ENCODE data around the gene ATXN7L1. TPM values are rescaled to one million over a fixed set of nuclear protein-coding genes. Genes with fewer than 3 reads are reported as not detected.

ATXN7L1 gene
- total and polyA plus RNA-seq, 4 donors: 7.1 to 11.0 (median 8.5) TPM

DNA sequence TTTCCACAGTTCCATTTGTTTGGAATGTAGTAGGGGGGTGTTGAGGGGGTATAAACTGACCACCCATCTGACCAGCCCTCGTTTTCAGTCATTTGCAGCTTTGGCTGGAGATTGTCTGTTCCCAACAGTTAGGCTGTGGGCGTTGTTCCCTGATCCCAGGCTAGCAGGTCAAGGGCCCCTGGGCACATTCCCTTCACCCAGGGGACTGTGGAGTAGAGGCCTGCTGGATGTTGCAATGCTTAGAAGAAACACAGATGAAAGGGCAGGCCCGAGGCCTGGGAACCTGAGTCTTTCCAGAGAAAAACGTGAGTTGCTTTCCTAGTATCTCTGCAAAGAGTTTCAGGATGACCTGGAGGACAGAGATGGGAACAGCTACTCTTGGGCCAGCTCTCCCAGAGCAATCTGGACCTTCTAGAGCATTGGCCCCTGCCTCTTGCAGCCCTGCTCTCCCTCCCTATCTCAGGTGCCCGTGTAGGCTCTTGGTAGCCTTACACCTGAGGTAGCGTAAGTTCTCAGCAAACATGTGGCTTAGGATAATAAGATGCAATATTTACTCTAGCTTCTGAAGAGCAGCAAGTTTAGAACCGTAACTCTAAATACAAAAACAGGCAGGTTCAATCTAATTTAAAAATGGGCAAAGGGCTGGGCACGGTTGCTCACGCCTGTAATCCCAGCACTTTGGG is 195.8 kb downstream of the ATXN7L1 start:
- H3K36me3 ChIP-seq (ENCODE audit: control insufficient read depth, insufficient read depth, low read length): no peaks in the 10 kb centered on the region
- 85% methylated on average over 6 of the region's 9 CpGs for WGBS (ENCODE audit: insufficient coverage)
- no peaks in the 10 kb centered on the region for H3K27me3 ChIP-seq (ENCODE audit: control insufficient read depth, insufficient read depth, low read length)
- peaks cover 13% of the 10 kb centered on the region for H3K4me1 ChIP-seq (ENCODE audit: control insufficient read depth, insufficient read depth, low read length)
- no peaks in the 10 kb centered on the region for H3K9me3 ChIP-seq (ENCODE audit: control insufficient read depth, insufficient read depth, low read length)
- no peak overlapping the region for H3K4me3 ChIP-seq (ENCODE audit: low read depth, low read length)
- no peak overlapping the region for H3K27ac ChIP-seq (ENCODE audit: low read depth, low read length)
- DNase-seq (ENCODE audit: low read depth in 4 of 6, low spot score in 6 of 6): no peak

DNA sequence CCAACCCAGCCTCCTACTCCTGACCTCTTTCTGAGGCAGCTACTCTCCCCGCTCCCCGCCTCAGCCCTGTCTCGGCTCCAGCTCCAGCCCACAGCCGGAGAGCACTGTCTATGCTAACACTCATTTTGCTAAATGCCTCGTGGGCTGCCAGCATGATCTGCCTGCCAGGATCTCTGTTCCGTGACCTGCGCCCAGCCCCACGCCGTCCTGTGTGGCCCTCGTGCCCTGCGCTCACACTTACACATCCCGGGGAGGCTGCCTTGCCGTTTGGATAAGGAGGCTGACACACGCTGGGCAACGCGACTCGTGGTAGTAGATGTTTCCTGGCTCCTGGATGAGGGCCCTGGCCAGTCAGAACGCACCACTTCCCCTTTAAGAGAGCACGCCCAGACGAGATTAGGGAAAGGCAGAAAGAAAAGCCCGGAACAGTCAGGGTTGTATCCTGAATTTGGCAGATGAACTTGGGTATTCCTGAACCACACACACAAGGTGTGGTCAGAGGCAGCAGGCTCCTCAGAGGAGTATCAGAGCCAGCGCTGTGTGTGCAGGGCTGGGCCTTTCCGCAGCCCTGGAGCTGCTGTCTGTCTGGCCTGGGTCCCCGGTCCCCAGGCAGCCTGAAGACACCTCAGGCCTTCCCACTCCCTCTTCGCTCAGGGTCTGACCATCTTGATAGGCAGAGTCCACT is 197.4 kb downstream of the ATXN7L1 start:
- Histone ChIP-seq H3K4me3 (ENCODE audit: low read depth, low read length) (no peak overlapping the region), H3K27me3 (ENCODE audit: control insufficient read depth, insufficient read depth, low read length) (no peaks in the 10 kb centered on the region), H3K4me1 (ENCODE audit: control insufficient read depth, insufficient read depth, low read length) (peaks cover 13% of the 10 kb centered on the region), H3K36me3 (ENCODE audit: control insufficient read depth, insufficient read depth, low read length) (no peaks in the 10 kb centered on the region), H3K27ac (ENCODE audit: low read depth, low read length) (no peak overlapping the region), H3K9me3 (ENCODE audit: control insufficient read depth, insufficient read depth, low read length) (no peaks in the 10 kb centered on the region)
- DNase-seq (ENCODE audit: low read depth in 4 of 6, low spot score in 6 of 6): peak in 1 of 6 donors; percentile 61
- 60% methylated on average over 23 of the region's 25 CpGs for WGBS (ENCODE audit: insufficient coverage)

DNA sequence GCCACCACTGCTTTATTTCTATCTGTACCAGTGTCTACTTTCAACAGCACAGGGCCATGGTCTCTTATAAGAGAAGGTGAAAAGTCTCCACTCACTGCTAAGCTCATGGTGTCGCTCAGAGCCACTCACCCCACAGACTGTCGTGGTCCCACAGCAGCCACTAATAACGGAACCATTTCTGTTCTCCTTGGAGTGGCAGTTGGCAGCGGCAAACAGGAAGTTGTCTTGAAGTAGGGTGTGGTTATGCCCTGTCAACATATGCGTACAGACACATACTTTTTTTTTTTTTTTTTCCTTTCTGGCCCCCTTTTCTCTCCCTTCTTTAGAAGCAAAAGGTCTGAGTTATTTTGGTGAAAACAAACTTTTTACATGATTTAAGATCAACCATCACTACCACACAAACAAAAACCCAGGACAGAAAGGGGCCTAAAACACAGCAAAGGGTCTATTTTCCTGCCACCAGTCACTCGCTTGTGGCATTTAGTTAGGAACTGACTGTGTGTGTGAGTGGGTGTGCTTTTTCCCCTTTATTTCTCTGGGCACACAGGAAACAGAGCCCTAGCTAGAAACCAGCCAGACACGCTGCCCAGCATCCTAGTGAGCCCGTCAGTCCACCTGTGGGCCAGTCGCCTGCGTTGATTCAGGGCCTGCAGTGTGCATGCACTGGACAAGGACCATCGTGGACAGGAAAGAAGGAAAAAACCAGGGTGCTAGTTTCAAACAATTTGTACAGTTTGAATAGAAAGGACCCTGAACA is 198.4 kb downstream of the ATXN7L1 start:
- no peak overlapping the region for H3K27ac ChIP-seq (ENCODE audit: low read depth, low read length)
- H3K4me1 ChIP-seq (ENCODE audit: control insufficient read depth, insufficient read depth, low read length): peaks cover 21% of the 10 kb centered on the region
- H3K4me3 ChIP-seq (ENCODE audit: low read depth, low read length): no peak overlapping the region
- no peak for DNase-seq (ENCODE audit: low read depth in 4 of 6, low spot score in 6 of 6)
- H3K9me3 ChIP-seq (ENCODE audit: control insufficient read depth, insufficient read depth, low read length): no peaks in the 10 kb centered on the region
- 96% methylated on average over 4 of the region's 11 CpGs for WGBS (ENCODE audit: insufficient coverage)
- H3K36me3 ChIP-seq (ENCODE audit: control insufficient read depth, insufficient read depth, low read length): no peaks in the 10 kb centered on the region
- no peaks in the 10 kb centered on the region for H3K27me3 ChIP-seq (ENCODE audit: control insufficient read depth, insufficient read depth, low read length)

DNA sequence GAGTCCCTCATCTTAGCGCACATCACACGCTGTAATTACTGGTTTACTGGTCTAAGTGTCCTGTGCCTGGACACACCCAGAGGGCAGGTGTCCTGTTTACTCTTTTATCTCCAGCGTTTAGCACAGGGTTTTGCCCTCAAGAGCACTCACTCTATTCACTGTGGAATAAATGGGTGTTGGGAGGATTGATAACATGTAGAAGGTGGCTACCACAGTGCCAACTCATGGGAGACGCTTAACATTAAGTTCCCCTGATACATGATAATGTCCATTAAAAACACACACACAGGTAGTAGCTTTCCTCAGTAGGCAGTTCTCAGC is 199.0 kb downstream of the ATXN7L1 start:
- no peak for DNase-seq (ENCODE audit: low read depth in 4 of 6, low spot score in 6 of 6)
- Histone ChIP-seq H3K36me3 (ENCODE audit: control insufficient read depth, insufficient read depth, low read length) (no peaks in the 10 kb centered on the region), H3K9me3 (ENCODE audit: control insufficient read depth, insufficient read depth, low read length) (no peaks in the 10 kb centered on the region), H3K4me3 (ENCODE audit: low read depth, low read length) (no peak overlapping the region), H3K27me3 (ENCODE audit: control insufficient read depth, insufficient read depth, low read length) (no peaks in the 10 kb centered on the region), H3K27ac (ENCODE audit: low read depth, low read length) (no peak overlapping the region), H3K4me1 (ENCODE audit: control insufficient read depth, insufficient read depth, low read length) (peaks cover 25% of the 10 kb centered on the region)
- 96% methylated on average over 3 of the region's 4 CpGs for WGBS (ENCODE audit: insufficient coverage)

DNA sequence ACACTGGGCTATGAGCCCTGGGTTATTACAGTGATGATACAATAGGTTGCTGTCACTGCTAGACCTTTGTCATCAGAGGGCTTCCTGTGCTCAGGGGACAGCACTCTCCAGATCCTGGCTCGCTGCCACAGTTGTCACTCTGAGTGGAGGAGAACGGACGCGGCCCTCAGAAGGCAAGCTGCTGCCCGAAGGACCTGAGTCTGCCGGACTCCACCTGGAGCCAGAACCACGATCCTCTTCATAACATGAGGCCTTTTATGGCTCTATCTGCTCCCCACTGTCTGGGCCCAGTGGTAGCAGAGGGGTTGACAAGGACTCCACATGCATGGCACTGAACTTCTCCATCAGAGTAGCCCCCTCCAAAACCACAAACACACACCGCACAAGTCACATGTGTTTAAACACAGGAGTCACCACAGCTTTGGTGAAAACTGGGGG is 200.4 kb downstream of the ATXN7L1 start:
- Histone ChIP-seq H3K27me3 (ENCODE audit: control insufficient read depth, insufficient read depth, low read length) (no peaks in the 10 kb centered on the region), H3K36me3 (ENCODE audit: control insufficient read depth, insufficient read depth, low read length) (no peaks in the 10 kb centered on the region), H3K9me3 (ENCODE audit: control insufficient read depth, insufficient read depth, low read length) (no peaks in the 10 kb centered on the region), H3K4me3 (ENCODE audit: low read depth, low read length) (no peak overlapping the region), H3K4me1 (ENCODE audit: control insufficient read depth, insufficient read depth, low read length) (peaks cover 25% of the 10 kb centered on the region), H3K27ac (ENCODE audit: low read depth, low read length) (no peak overlapping the region)
- no peak for DNase-seq (ENCODE audit: low read depth in 4 of 6, low spot score in 6 of 6)
- 79% methylated on average over 8 of the region's 8 CpGs for WGBS (ENCODE audit: insufficient coverage)

DNA sequence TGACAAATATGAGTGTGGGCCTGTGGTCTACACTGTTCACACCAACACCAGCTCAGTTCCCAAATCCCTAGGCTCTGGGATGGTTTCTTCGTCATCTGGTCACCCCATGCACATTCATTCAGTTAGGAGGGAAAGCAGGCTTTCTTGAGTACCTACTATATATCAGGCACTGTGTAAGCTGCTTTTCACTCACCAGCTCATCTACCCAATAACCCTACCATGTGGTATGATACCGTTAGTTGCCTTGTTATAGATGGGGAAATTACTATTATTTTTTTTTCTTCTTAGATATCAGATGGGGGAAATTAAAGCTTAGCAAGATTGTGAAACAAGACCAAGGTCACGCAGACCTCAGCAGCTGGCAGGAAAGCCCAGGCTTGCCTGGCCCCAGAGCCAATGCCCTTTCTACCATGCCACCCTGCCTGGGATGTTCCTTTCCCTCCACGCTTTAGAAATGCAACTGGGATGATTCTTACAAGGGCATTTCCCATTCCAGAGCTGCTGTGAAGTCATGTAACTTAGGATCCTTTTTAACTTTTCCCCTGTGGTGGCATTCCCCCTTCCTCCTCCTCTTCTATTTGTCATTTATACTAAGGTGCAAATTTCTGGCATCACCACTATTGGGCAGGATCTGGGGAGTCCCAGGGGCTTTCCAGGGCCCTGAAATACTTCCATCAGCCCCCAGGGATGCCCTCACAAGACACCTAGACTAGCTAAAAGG is 202.0 kb downstream of the ATXN7L1 start:
- H3K4me3 ChIP-seq (ENCODE audit: low read depth, low read length): no peak overlapping the region
- 100% methylated on average over 1 of the region's 4 CpGs for WGBS (ENCODE audit: insufficient coverage)
- DNase-seq (ENCODE audit: low read depth in 4 of 6, low spot score in 6 of 6): no peak
- H3K9me3 ChIP-seq (ENCODE audit: control insufficient read depth, insufficient read depth, low read length): no peaks in the 10 kb centered on the region
- no peaks in the 10 kb centered on the region for H3K36me3 ChIP-seq (ENCODE audit: control insufficient read depth, insufficient read depth, low read length)
- H3K27me3 ChIP-seq (ENCODE audit: control insufficient read depth, insufficient read depth, low read length): no peaks in the 10 kb centered on the region
- no peak overlapping the region for H3K27ac ChIP-seq (ENCODE audit: low read depth, low read length)
- peaks cover 25% of the 10 kb centered on the region for H3K4me1 ChIP-seq (ENCODE audit: control insufficient read depth, insufficient read depth, low read length)

DNA sequence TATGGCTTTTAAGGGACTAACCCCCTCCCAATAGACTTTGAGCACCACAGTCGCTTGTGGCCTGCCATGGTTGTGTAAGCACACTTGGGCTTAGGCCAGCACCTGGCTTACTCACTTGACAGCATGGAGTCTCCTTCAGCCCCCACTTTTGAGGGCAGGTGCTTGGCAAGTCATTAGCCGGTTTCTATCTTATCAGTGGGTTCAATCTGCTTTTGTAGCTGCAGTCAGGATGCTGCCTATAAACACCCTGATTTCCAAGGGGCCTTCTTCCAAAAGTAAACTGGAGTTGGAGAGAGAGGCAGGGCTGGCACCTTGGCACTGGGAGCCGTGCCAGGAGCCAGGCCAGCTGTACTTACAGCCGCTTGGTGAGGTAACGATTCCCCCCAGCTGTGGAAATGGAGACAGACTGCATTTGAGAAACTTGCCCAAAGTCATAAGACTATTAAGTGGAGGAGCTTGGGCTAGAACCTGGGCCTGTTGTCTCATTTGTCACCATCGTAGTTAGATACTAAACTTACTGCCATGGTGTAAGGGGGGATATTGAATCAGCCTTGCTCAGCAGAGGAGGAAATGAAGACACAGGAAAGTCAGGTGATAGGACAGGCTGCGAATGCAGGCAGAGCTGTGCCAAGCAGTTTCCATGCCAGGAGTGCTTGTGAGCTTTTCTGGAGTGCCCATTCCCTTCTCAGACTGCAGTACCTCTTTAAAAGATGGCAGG is 202.9 kb downstream of the ATXN7L1 start:
- 38% methylated on average over 5 of the region's 7 CpGs for WGBS (ENCODE audit: insufficient coverage)
- Histone ChIP-seq H3K27ac (ENCODE audit: low read depth, low read length) (no peak overlapping the region), H3K4me3 (ENCODE audit: low read depth, low read length) (no peak overlapping the region), H3K27me3 (ENCODE audit: control insufficient read depth, insufficient read depth, low read length) (no peaks in the 10 kb centered on the region), H3K9me3 (ENCODE audit: control insufficient read depth, insufficient read depth, low read length) (no peaks in the 10 kb centered on the region), H3K4me1 (ENCODE audit: control insufficient read depth, insufficient read depth, low read length) (peaks cover 17% of the 10 kb centered on the region), H3K36me3 (ENCODE audit: control insufficient read depth, insufficient read depth, low read length) (no peaks in the 10 kb centered on the region)
- peak in 1 of 6 donors; percentile 59 for DNase-seq (ENCODE audit: low read depth in 4 of 6, low spot score in 6 of 6)

DNA sequence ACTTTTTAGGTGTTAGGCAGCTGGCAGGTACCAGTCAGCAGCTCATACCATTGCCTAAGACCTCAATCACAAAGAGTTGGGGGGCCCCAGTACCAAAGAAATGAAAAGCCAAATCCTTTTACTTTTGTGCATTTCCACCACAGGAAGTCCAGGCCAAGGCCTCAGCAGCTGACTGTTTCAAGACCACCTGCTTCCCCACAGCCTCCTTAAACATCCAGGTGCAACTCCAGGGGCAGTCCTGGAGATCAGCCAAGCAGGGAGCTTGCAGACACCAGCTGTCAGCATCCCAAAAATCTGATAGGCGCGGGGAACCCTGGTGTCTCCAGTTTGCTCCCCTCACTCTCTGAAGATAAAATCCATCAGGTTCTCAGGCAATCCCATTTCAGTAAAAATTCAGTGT is 203.6 kb downstream of the ATXN7L1 start:
- Histone ChIP-seq H3K27me3 (ENCODE audit: control insufficient read depth, insufficient read depth, low read length) (no peaks in the 10 kb centered on the region), H3K9me3 (ENCODE audit: control insufficient read depth, insufficient read depth, low read length) (no peaks in the 10 kb centered on the region), H3K36me3 (ENCODE audit: control insufficient read depth, insufficient read depth, low read length) (no peaks in the 10 kb centered on the region), H3K27ac (ENCODE audit: low read depth, low read length) (no peak overlapping the region), H3K4me3 (ENCODE audit: low read depth, low read length) (no peak overlapping the region), H3K4me1 (ENCODE audit: control insufficient read depth, insufficient read depth, low read length) (peaks cover 12% of the 10 kb centered on the region)
- WGBS (ENCODE audit: insufficient coverage): 81% methylated on average over 2 of the region's 2 CpGs
- DNase-seq (ENCODE audit: low read depth in 4 of 6, low spot score in 6 of 6): no peak

DNA sequence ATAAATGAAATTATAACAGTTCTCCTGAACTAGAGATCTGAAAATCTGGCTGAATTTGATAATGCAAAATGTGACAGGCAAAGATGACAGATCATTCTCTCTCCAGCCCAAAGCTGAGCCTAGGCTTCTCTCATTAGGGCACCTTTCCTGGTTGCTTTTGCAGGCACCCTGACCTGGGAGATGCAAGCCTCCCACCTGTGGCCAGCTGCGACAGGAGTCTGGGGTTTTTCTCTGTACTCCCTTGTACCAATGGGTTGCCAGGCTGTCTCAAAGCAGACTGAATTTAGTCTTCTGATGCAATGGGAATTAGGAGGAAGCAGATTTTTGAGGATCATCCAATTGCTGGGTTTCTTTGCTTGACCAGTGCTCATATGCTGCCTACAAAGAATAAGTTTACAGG is 210.1 kb downstream of the ATXN7L1 start:
- DNase-seq (ENCODE audit: low read depth in 4 of 6, low spot score in 6 of 6): no peak
- Histone ChIP-seq H3K4me3 (ENCODE audit: low read depth, low read length) (no peak overlapping the region), H3K27ac (ENCODE audit: low read depth, low read length) (no peak overlapping the region), H3K27me3 (ENCODE audit: control insufficient read depth, insufficient read depth, low read length) (no peaks in the 10 kb centered on the region), H3K4me1 (ENCODE audit: control insufficient read depth, insufficient read depth, low read length) (peaks cover 13% of the 10 kb centered on the region), H3K9me3 (ENCODE audit: control insufficient read depth, insufficient read depth, low read length) (no peaks in the 10 kb centered on the region), H3K36me3 (ENCODE audit: control insufficient read depth, insufficient read depth, low read length) (peaks cover 7% of the 10 kb centered on the region)
- 100% methylated on average over 1 of the region's 1 CpG for WGBS (ENCODE audit: insufficient coverage)

All from spinal cord (tissue), 10 donors.